Measurements from ENCODE around the gene GALNT14. TPM values are rescaled to one million over a fixed set of nuclear protein-coding genes. Genes with fewer than 3 reads are reported as not detected.

The GALNT14 gene
- total RNA-seq, 1 donor from 2014 or later: 0.83 TPM

DNA sequence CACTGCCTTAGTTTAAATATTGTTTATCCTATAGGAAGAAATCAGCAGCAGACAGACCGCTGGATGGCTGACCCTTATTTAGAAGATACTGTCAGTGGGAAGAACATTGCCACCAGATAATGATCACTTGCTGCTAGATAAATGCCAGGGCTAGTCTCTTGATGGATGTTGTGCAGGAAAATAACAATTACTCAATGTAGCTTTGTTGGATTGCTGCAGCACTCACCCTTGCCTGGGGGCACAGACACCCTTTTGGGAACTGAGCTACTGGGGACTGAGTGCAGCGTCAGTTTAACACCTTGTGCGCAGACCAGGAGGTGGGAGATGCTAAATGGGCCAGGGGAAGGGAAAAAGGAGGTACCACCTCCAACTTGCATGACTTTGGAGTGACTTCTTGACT is 266.8 kb downstream of the GALNT14 start:
- TF ChIP-seq CTCF (IDR thresholded peaks at IDR 0.05): no peak
- Histone ChIP-seq H3K4me1 (no peaks in the 10 kb centered on the region), H3K36me3 (no peaks in the 10 kb centered on the region), H3K27ac (no peak overlapping the region), H3K4me3 (no peak overlapping the region), H3K9me3 (no peaks in the 10 kb centered on the region), H3K27me3 (ENCODE audit: low read depth) (no peaks in the 10 kb centered on the region)
- ATAC-seq (peak in 1 of 2 donors; percentile 9), DNase-seq (no peak)
- intact Hi-C loops (cut with DNase I): no loop called here

GRCh38 chr2:30869988-30870387 is 268.3 kb downstream of the GALNT14 start:
- H3K4me1 ChIP-seq: no peaks in the 10 kb centered on the region
- no peak for TF ChIP-seq CTCF (IDR thresholded peaks at IDR 0.05)
- no peaks in the 10 kb centered on the region for H3K9me3 ChIP-seq
- intact Hi-C loops (cut with DNase I): no loop called here
- no peaks in the 10 kb centered on the region for H3K36me3 ChIP-seq
- DNase-seq (no peak), ATAC-seq (no peak)
- H3K27ac ChIP-seq: no peak overlapping the region
- no peaks in the 10 kb centered on the region for H3K27me3 ChIP-seq (ENCODE audit: low read depth)
- no peak overlapping the region for H3K4me3 ChIP-seq

- ATAC-seq: no peak
- Histone ChIP-seq H3K36me3 (no peaks in the 10 kb centered on the region), H3K27me3 (ENCODE audit: low read depth) (no peaks in the 10 kb centered on the region), H3K9me3 (no peaks in the 10 kb centered on the region), H3K4me3 (no peak overlapping the region), H3K27ac (no peak overlapping the region), H3K4me1 (no peaks in the 10 kb centered on the region)
- no peak for TF ChIP-seq CTCF (IDR thresholded peaks at IDR 0.05)
- no peak for DNase-seq
- intact Hi-C loops (cut with DNase I): no loop called here
Measured at GRCh38 chr2:30867385-30867784, 270.9 kb downstream of the GALNT14 start.

GRCh38 chr2:30866974-30867373 is 271.3 kb downstream of the GALNT14 start:
- Histone ChIP-seq H3K9me3 (no peaks in the 10 kb centered on the region), H3K27me3 (ENCODE audit: low read depth) (no peaks in the 10 kb centered on the region), H3K4me3 (no peak overlapping the region), H3K36me3 (no peaks in the 10 kb centered on the region), H3K27ac (no peak overlapping the region), H3K4me1 (no peaks in the 10 kb centered on the region)
- intact Hi-C loops (cut with DNase I): no loop called here
- TF ChIP-seq CTCF (IDR thresholded peaks at IDR 0.05): no peak
- no peak for DNase-seq
- no peak for ATAC-seq

DNA sequence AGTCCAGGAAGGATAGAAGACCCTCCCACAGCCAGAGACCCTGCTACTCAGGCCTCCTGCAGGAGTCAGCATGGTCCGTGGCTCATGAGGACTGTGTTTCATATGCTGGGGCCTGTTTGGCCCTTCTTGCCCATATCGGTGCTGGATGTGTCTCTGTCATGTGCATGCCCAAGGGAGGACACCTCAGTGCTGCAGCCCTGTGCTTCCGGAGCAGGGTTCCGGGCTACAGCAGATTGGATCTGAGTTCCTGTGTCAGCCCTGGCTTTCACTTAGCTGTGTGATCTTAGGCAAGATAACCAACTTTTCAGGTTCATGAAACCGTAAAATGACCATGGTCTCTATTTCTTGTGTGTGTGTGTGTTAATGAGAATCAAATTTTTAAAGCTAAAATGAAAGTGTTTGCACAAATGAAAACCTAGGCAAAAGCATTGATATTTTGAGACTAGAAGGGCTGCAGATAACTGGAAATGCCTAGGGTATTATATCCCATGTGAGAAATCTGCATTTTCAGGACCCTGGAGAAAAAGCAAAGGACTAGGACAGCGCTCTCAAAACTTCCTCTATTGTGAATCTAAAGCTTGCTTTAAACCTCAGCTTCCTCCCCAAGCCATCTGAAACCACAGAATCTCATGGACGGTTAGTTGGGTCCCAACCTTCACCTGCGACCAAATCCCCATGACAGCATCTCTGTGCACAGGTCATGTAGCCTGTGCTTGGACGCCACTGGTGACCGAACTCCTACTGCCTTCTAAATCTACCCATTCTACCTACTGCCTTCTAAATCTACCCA is 272.2 kb downstream of the GALNT14 start:
- intact Hi-C loops (cut with DNase I): no loop called here
- Histone ChIP-seq H3K27ac (no peak overlapping the region), H3K4me3 (no peak overlapping the region), H3K36me3 (no peaks in the 10 kb centered on the region), H3K27me3 (ENCODE audit: low read depth) (no peaks in the 10 kb centered on the region), H3K4me1 (no peaks in the 10 kb centered on the region), H3K9me3 (no peaks in the 10 kb centered on the region)
- DNase-seq (no peak), ATAC-seq (no peak)
- no peak for TF ChIP-seq CTCF (IDR thresholded peaks at IDR 0.05)
